CD4-positive, alpha-beta memory T cell (primary cell): ENCODE data around the gene REC8. TPM values are rescaled to one million over a fixed set of nuclear protein-coding genes. Genes with fewer than 3 reads are reported as not detected.
A peak's percentile ranks its signal among the peaks of the same experiment; 100 is the strongest.

Experiments
- CTCF ChIA-PET: fragments of 350-600 bp; sonication (Branson Sonifier 250); formaldehyde crosslinking; loops from one replicate; lab custom pipeline; 2021; ENCODE audit warnings: inconsistent platforms; ENCODE audit not compliant: partially characterized antibody; lab: Charles Lee
- POLR2A ChIA-PET: fragments of 350-600 bp; sonication (Branson Sonifier 250); formaldehyde crosslinking; loops from one replicate; lab custom pipeline; 2021; ENCODE audit not compliant: partially characterized antibody; lab: Charles Lee
- DNase-seq, 5 donors: peaks; one replicate each; pipeline versions ENCODE4 v3.0.0 to v3.0.0-alpha.2; 2020 to 2022; ENCODE audit warnings: mixed read lengths in 1 of 5
- H3K27ac ChIP-seq: one replicate; pipeline ENCODE4 v1.7.0; 2013; ENCODE audit warnings: low read depth, low read length
- H3K27me3 ChIP-seq: 2 replicates; pipeline ENCODE4 v1.7.0; 2013; ENCODE audit warnings: mild to moderate bottlenecking, low read length, moderate library complexity; ENCODE audit not compliant: insufficient read depth
- H3K36me3 ChIP-seq: 2 replicates; pipeline ENCODE4 v1.7.0; 2013; ENCODE audit warnings: mild to moderate bottlenecking, low read length, moderate library complexity; ENCODE audit not compliant: insufficient read depth
- H3K4me1 ChIP-seq: 2 replicates; pipeline ENCODE4 v1.7.0; 2013; ENCODE audit warnings: mild to moderate bottlenecking, low read length, moderate library complexity; ENCODE audit not compliant: insufficient read depth
- H3K4me3 ChIP-seq, 2 donors: one replicate each; pipeline ENCODE4 v1.7.0; 2013; ENCODE audit warnings: low read length in 2 of 2, mild to moderate bottlenecking in 1 of 2
- H3K9me3 ChIP-seq, 2 donors: one replicate each; pipeline ENCODE4 v1.7.0; 2013; ENCODE audit warnings: low read length in 2 of 2, control low read depth in 1 of 2; ENCODE audit not compliant: control insufficient read depth in 1 of 2
- H3K27ac Mint-ChIP-seq, 7 donors: one replicate each; pipeline ENCODE4 v1.8.0; 2020 to 2021; ENCODE audit warnings: mixed read lengths in 7 of 7, mild to moderate bottlenecking in 6 of 7, inconsistent platforms in 3 of 7, moderate library complexity in 3 of 7
- H3K27me3 Mint-ChIP-seq, 2 donors: one replicate each; pipeline ENCODE4 v1.8.0; 2020 to 2021; ENCODE audit warnings: mixed read lengths in 2 of 2
- H3K36me3 Mint-ChIP-seq, 2 donors: one replicate each; pipeline ENCODE4 v1.8.0; 2020 to 2021; ENCODE audit warnings: mixed read lengths in 2 of 2, inconsistent platforms in 1 of 2, mild to moderate bottlenecking in 1 of 2
- H3K4me1 Mint-ChIP-seq, 4 donors: one replicate each; pipeline ENCODE4 v1.8.0; 2020 to 2021; ENCODE audit warnings: mixed read lengths in 4 of 4, mild to moderate bottlenecking in 1 of 4
- H3K4me3 Mint-ChIP-seq, 8 donors: one replicate each; pipeline ENCODE4 v1.8.0; 2020 to 2021; ENCODE audit warnings: mixed read lengths in 8 of 8, mild to moderate bottlenecking in 7 of 8, moderate library complexity in 6 of 8, inconsistent platforms in 3 of 8
- H3K9me3 Mint-ChIP-seq, 8 donors: one replicate each; pipeline ENCODE4 v1.8.0; 2020 to 2021; ENCODE audit warnings: mixed read lengths in 8 of 8, mild to moderate bottlenecking in 5 of 8, inconsistent platforms in 3 of 8, moderate library complexity in 1 of 8
- intact Hi-C: fragments of 100-400 bp; cut with micrococcal nuclease; formaldehyde crosslinking; loops from one replicate; pipeline ENCODE4 v1.15.1; 2023
- polyA plus RNA-seq, 2 donors: library from polyadenylated mRNA; unstranded; fragments of 300-500 nt; fragmentation: Illumina TruSeq; gene quantifications; one replicate each; pipeline ENCODE4 v1.2.3, GENCODE V29; 2021
- total RNA-seq, 2 experiments: library from RNA; stranded (reverse); gene quantifications; one replicate each; pipeline ENCODE4 v1.2.3, GENCODE V29; 2021

The REC8 gene
- total and polyA plus RNA-seq, 4 experiments from 2014 or later = 2.8 to 30.5 (median 18.8) TPM

GRCh38 chr14:24162093-24162492, 9.8 kb upstream of the REC8 start:
- ChIA-PET POLR2A (interaction anchor here (0.9 to 9.5 kb wide), 22 partner anchors 8 to 268 kb away, joined by 3 to 162 read pairs (median 18); partner anchors contain the start of genes CHMP4A, DCAF11, EMC9 and IPO4), CTCF (interaction anchor here (0.9 to 6.9 kb wide), 22 partner anchors 10 to 146 kb away, joined by 3 to 110 read pairs (median 6); partner anchors contain the start of genes CIDEB, DCAF11, MDP1 and NRL)
- peaks cover 56 to 83% of the 10 kb centered on the region in 2 donors for H3K36me3 Mint-ChIP-seq
- H3K9me3 ChIP-seq = no peaks in the 10 kb centered on the region
- peak overlapping the region; percentile 90 for H3K27ac ChIP-seq
- H3K27ac Mint-ChIP-seq = peak overlapping the region; percentile 97 to 100 (median 99)
- peak overlapping the region; percentile 96 to 100 (median 99) for H3K4me3 Mint-ChIP-seq
- no peak for DNase-seq
- H3K27me3 Mint-ChIP-seq = no peaks in the 10 kb centered on the region
- intact Hi-C loops = no loop called here
- H3K4me1 Mint-ChIP-seq = peaks cover 29 to 62% (median 49%) of the 10 kb centered on the region in 4 donors
- H3K9me3 Mint-ChIP-seq = no peaks in the 10 kb centered on the region
- no peaks in the 10 kb centered on the region for H3K27me3 ChIP-seq
- peaks cover 64% of the 10 kb centered on the region for H3K36me3 ChIP-seq
- peaks cover 50% of the 10 kb centered on the region for H3K4me1 ChIP-seq
- peak overlapping the region; percentile 73 to 97 for H3K4me3 ChIP-seq

GRCh38 chr14:24164518-24164991, 7.3 kb upstream of the REC8 start:
- H3K4me3 Mint-ChIP-seq = peak overlapping the region in 3 of 8 donors; percentile 51 to 73 (median 65)
- ChIA-PET POLR2A (interaction anchor here (1.2 to 6.8 kb wide), 7 partner anchors 10 to 50 kb away, joined by 3 to 75 read pairs (median 5); partner anchors contain the start of genes DCAF11, IPO4, NRL and PSME2), CTCF (interaction anchor here (1.0 to 1.7 kb wide), 3 partner anchors 9 to 56 kb away, joined by 4 to 5 read pairs (median 4); no protein-coding TSS in a partner anchor)
- H3K9me3 Mint-ChIP-seq = no peaks in the 10 kb centered on the region
- Histone ChIP-seq H3K27ac (no peak overlapping the region), H3K9me3 (no peaks in the 10 kb centered on the region), H3K36me3 (peaks cover 58% of the 10 kb centered on the region), H3K4me1 (peaks cover 53% of the 10 kb centered on the region), H3K27me3 (no peaks in the 10 kb centered on the region), H3K4me3 (no peak overlapping the region)
- H3K27me3 Mint-ChIP-seq = no peaks in the 10 kb centered on the region
- DNase-seq = no peak
- peak overlapping the region in 4 of 7 donors; percentile 42 to 97 (median 72) for H3K27ac Mint-ChIP-seq
- peaks cover 39 to 74% (median 57%) of the 10 kb centered on the region in 4 donors for H3K4me1 Mint-ChIP-seq
- H3K36me3 Mint-ChIP-seq = peaks cover 61 to 81% of the 10 kb centered on the region in 2 donors
- intact Hi-C loops = no loop called here

- Histone ChIP-seq H3K36me3 (peaks cover 50% of the 10 kb centered on the region), H3K27ac (no peak overlapping the region), H3K4me1 (peaks cover 51% of the 10 kb centered on the region), H3K9me3 (no peaks in the 10 kb centered on the region), H3K27me3 (no peaks in the 10 kb centered on the region), H3K4me3 (no peak overlapping the region)
- no peaks in the 10 kb centered on the region for H3K9me3 Mint-ChIP-seq
- H3K4me3 Mint-ChIP-seq = no peak overlapping the region
- intact Hi-C loops = no loop called here
- H3K27ac Mint-ChIP-seq = peak overlapping the region in 3 of 7 donors; percentile 4 to 97 (median 51)
- H3K4me1 Mint-ChIP-seq = peaks cover 37 to 70% (median 53%) of the 10 kb centered on the region in 4 donors
- DNase-seq = no peak
- no peaks in the 10 kb centered on the region for H3K27me3 Mint-ChIP-seq
- CTCF ChIA-PET = interaction anchor here (1.0 to 1.7 kb wide), 3 partner anchors 10 to 57 kb away, joined by 4 to 5 read pairs (median 4); no protein-coding TSS in a partner anchor
- H3K36me3 Mint-ChIP-seq = peaks cover 58 to 76% of the 10 kb centered on the region in 2 donors
- POLR2A ChIA-PET = interaction anchor here (0.6 to 6.8 kb wide), 4 partner anchors 21 to 51 kb away, joined by 3 to 75 read pairs (median 4); partner anchors contain the start of genes IPO4 and TSSK4
These were observed 6.1 kb upstream of the REC8 start for GRCh38 chr14:24165785-24166184.

GRCh38 chr14:24167469-24168114, 4.3 kb upstream of the REC8 start:
- CTCF ChIA-PET = no interaction called here
- Histone ChIP-seq H3K36me3 (peaks cover 50% of the 10 kb centered on the region), H3K4me1 (peaks cover 52% of the 10 kb centered on the region), H3K9me3 (no peaks in the 10 kb centered on the region), H3K27ac (no peak overlapping the region), H3K27me3 (no peaks in the 10 kb centered on the region), H3K4me3 (no peak overlapping the region)
- POLR2A ChIA-PET = interaction anchor here (1.1 kb wide), 1 partner anchor 11 kb away, joined by 3 read pairs; no protein-coding TSS in a partner anchor
- no peaks in the 10 kb centered on the region for H3K27me3 Mint-ChIP-seq
- H3K4me1 Mint-ChIP-seq = peaks cover 30 to 68% (median 48%) of the 10 kb centered on the region in 4 donors
- H3K27ac Mint-ChIP-seq = peak overlapping the region in 3 of 7 donors; percentile 24 to 50 (median 38)
- peaks cover 48 to 64% of the 10 kb centered on the region in 2 donors for H3K36me3 Mint-ChIP-seq
- intact Hi-C loops = no loop called here
- H3K9me3 Mint-ChIP-seq = no peaks in the 10 kb centered on the region
- H3K4me3 Mint-ChIP-seq = no peak overlapping the region
- DNase-seq = no peak

GRCh38 chr14:24172261-24172860, 481 bp downstream of the REC8 start:
- DNase-seq = no peak
- H3K36me3 Mint-ChIP-seq = peaks cover 11 to 54% of the 10 kb centered on the region in 2 donors
- peaks cover 18 to 54% (median 34%) of the 10 kb centered on the region in 4 donors for H3K4me1 Mint-ChIP-seq
- peak overlapping the region in 5 of 7 donors; percentile 42 to 88 (median 63) for H3K27ac Mint-ChIP-seq
- Histone ChIP-seq H3K9me3 (no peaks in the 10 kb centered on the region), H3K4me3 (no peak overlapping the region), H3K27ac (peak overlapping the region; percentile 42), H3K27me3 (no peaks in the 10 kb centered on the region), H3K36me3 (peaks cover 11% of the 10 kb centered on the region), H3K4me1 (peaks cover 21% of the 10 kb centered on the region)
- H3K27me3 Mint-ChIP-seq = no peaks in the 10 kb centered on the region
- H3K9me3 Mint-ChIP-seq = no peaks in the 10 kb centered on the region
- intact Hi-C loops = no loop called here
- CTCF ChIA-PET = interaction anchor here (5.3 kb wide), 1 partner anchor 11 kb away, joined by 31 read pairs; the partner anchor contains the start of gene IRF9
- H3K4me3 Mint-ChIP-seq = peak overlapping the region; percentile 48 to 91 (median 84)
- POLR2A ChIA-PET = interaction anchor here (0.6 to 2.3 kb wide), 4 partner anchors 15 to 41 kb away, joined by 3 to 14 read pairs (median 5); partner anchors contain the start of genes CHMP4A, RNF31 and TM9SF1

GRCh38 chr14:24172871-24173281, 996 bp downstream of the REC8 start:
- peaks cover 11% of the 10 kb centered on the region for H3K36me3 ChIP-seq
- POLR2A ChIA-PET = interaction anchor here (0.8 to 2.3 kb wide), 3 partner anchors 11 to 41 kb away, joined by 3 to 14 read pairs (median 5); partner anchors contain the start of genes CHMP4A and TM9SF1
- no peak overlapping the region for H3K27ac ChIP-seq
- no peak overlapping the region for H3K4me3 ChIP-seq
- intact Hi-C loops = no loop called here
- DNase-seq = no peak
- peaks cover 7 to 54% of the 10 kb centered on the region in 2 donors for H3K36me3 Mint-ChIP-seq
- H3K27me3 ChIP-seq = no peaks in the 10 kb centered on the region
- H3K4me1 Mint-ChIP-seq = peaks cover 18 to 50% (median 30%) of the 10 kb centered on the region in 4 donors
- H3K4me1 ChIP-seq = peaks cover 18% of the 10 kb centered on the region
- no peaks in the 10 kb centered on the region for H3K9me3 Mint-ChIP-seq
- CTCF ChIA-PET = interaction anchor here (5.3 kb wide), 1 partner anchor 12 kb away, joined by 31 read pairs; the partner anchor contains the start of gene IRF9
- H3K9me3 ChIP-seq = no peaks in the 10 kb centered on the region
- peak overlapping the region; percentile 29 to 77 (median 54) for H3K27ac Mint-ChIP-seq
- no peaks in the 10 kb centered on the region for H3K27me3 Mint-ChIP-seq
- H3K4me3 Mint-ChIP-seq = peak overlapping the region in 3 of 8 donors; percentile 10 to 36 (median 26)
